GM23338 (cell line): ENCODE measurements around the gene RALGPS1. TPM values are rescaled to one million over a fixed set of nuclear protein-coding genes. Genes with fewer than 3 reads are reported as not detected.

Experiments used
- ATAC-seq: fragments of 200-7000 bp; cut with Tn5 transposase; 3 replicates; pipeline ENCODE4 v1.9.1; 2020
- DNase-seq: peaks from one replicate; pipeline ENCODE4 v3.0.0-alpha.2; 2015; ENCODE audit warnings: low spot score
- H2AFZ ChIP-seq: fragments of 200-600 bp; sonication (generic); 2 replicates; pipeline ENCODE4 v1.8.0; 2016; ENCODE audit warnings: antibody characterized with exemption, mild to moderate bottlenecking, moderate library complexity
- H3F3A ChIP-seq: fragments of 200-600 bp; sonication (generic); replicated peaks from 2 replicates; pipeline ENCODE4 v1.8.0; 2017; ENCODE audit warnings: antibody characterized with exemption, mixed run types, low read depth
- H3K27ac ChIP-seq: fragments of 200-600 bp; sonication (generic); 2 replicates; pipeline ENCODE4 v1.6.1; 2016; ENCODE audit warnings: low read depth
- H3K27me3 ChIP-seq: fragments of 200-600 bp; sonication (generic); 2 replicates; pipeline ENCODE4 v1.8.0; 2016; ENCODE audit warnings: mild to moderate bottlenecking, mixed run types, moderate library complexity; ENCODE audit not compliant: insufficient read depth
- H3K36me3 ChIP-seq: fragments of 200-600 bp; sonication (generic); 2 replicates; pipeline ENCODE4 v1.8.0; 2016; ENCODE audit warnings: mild to moderate bottlenecking; ENCODE audit not compliant: insufficient read depth
- H3K4me1 ChIP-seq: fragments of 200-600 bp; sonication (generic); 2 replicates; pipeline ENCODE4 v1.8.0; 2016; ENCODE audit warnings: mild to moderate bottlenecking, moderate library complexity; ENCODE audit not compliant: insufficient read depth
- H3K4me2 ChIP-seq: fragments of 200-600 bp; sonication (generic); 2 replicates; pipeline ENCODE4 v1.7.1; 2017; ENCODE audit warnings: mixed run types
- H3K4me3 ChIP-seq: fragments of 200-600 bp; sonication (generic); 2 replicates; pipeline ENCODE4 v1.6.1; 2016; ENCODE audit warnings: mixed run types
- H3K79me2 ChIP-seq: fragments of 200-600 bp; sonication (generic); replicated peaks from 2 replicates; pipeline ENCODE4 v1.8.0; 2017; ENCODE audit warnings: mild to moderate bottlenecking; ENCODE audit not compliant: insufficient read depth
- H3K9me2 ChIP-seq: fragments of 200-600 bp; sonication (generic); 2 replicates; pipeline ENCODE4 v1.8.0; 2017; ENCODE audit not compliant: insufficient read depth
- H4K20me1 ChIP-seq: fragments of 200-600 bp; sonication (generic); replicated peaks from 2 replicates; pipeline ENCODE4 v1.8.0; 2017; ENCODE audit warnings: mild to moderate bottlenecking; ENCODE audit not compliant: insufficient read depth
- H3K27ac Mint-ChIP-seq: 2 replicates; pipeline ENCODE4 v1.8.0; 2020; ENCODE audit warnings: inconsistent platforms, mild to moderate bottlenecking, moderate library complexity, mixed read lengths
- H3K27me3 Mint-ChIP-seq: 3 replicates; pipeline ENCODE4 v1.8.0; 2022; ENCODE audit warnings: low read depth, mild to moderate bottlenecking, moderate library complexity, mixed read lengths, inconsistent platforms; ENCODE audit not compliant: insufficient read depth, poor library complexity
- H3K36me3 Mint-ChIP-seq: 3 replicates; pipeline ENCODE4 v1.8.0; 2021; ENCODE audit warnings: low read depth, mild to moderate bottlenecking, inconsistent platforms, moderate library complexity, mixed read lengths
- H3K4me1 Mint-ChIP-seq: 3 replicates; pipeline ENCODE4 v1.8.0; 2020; ENCODE audit warnings: mild to moderate bottlenecking, inconsistent platforms, mixed read lengths
- H3K4me3 Mint-ChIP-seq: 3 replicates; pipeline ENCODE4 v1.8.0; 2021; ENCODE audit warnings: moderate library complexity, mild to moderate bottlenecking, inconsistent platforms, mixed read lengths
- H3K9me3 Mint-ChIP-seq: 3 replicates; pipeline ENCODE4 v1.8.0; 2020; ENCODE audit warnings: moderate library complexity, mild to moderate bottlenecking, inconsistent platforms, mixed read lengths
- EZH2 ChIP-seq: fragments of 200-600 bp; sonication (generic); IDR thresholded peaks from one replicate; pipeline ENCODE4 v1.8.0; 2017; ENCODE audit warnings: antibody characterized with exemption, mild to moderate bottlenecking, low read depth; ENCODE audit not compliant: unreplicated experiment
- JUNB ChIP-seq: IDR thresholded peaks from one replicate; pipeline ENCODE4 v1.6.1; 2016; ENCODE audit warnings: antibody characterized with exemption; ENCODE audit not compliant: unreplicated experiment
- POLR2AphosphoS5 ChIP-seq: IDR thresholded peaks from 2 replicates; pipeline ENCODE4 v1.6.1; 2016; ENCODE audit warnings: antibody characterized with exemption, low read depth
- polyA plus RNA-seq: library from polyadenylated mRNA; unstranded; fragments of >200 nt; fragmentation: Nextera tagmentation; extraction: Ambion mirVana; gene quantifications from 2 replicates; pipeline ENCODE4 v1.2.1, GENCODE V29; 2016
- total RNA-seq: library from RNA; depleted of rRNA; stranded (reverse); fragments of >200 nt; shearing (Covaris generic); gene quantifications from 2 replicates; pipeline ENCODE4 v1.2.3, GENCODE V29; 2014
- TF ChIP-seq, protein P1 (sequence below): IDR thresholded peaks from 2 replicates; pipeline ENCODE4 v1.6.1; 2016; ENCODE audit warnings: antibody characterized with exemption
- TF ChIP-seq, protein P2 (sequence below): IDR thresholded peaks from one replicate; pipeline ENCODE4 v1.6.1; 2018; ENCODE audit warnings: antibody characterized with exemption; ENCODE audit not compliant: unreplicated experiment
- TF ChIP-seq, protein P3 (sequence below): fragments of 250-450 bp; sonication (Bioruptor Pico); IDR thresholded peaks from 2 replicates; pipeline ENCODE4 v1.5.0; 2020; ENCODE audit warnings: mild to moderate bottlenecking, moderate library complexity

RALGPS1 gene
- total and polyA plus RNA-seq, 2 experiments from 2014 or later = 18.2 to 57.1 TPM

DNA sequence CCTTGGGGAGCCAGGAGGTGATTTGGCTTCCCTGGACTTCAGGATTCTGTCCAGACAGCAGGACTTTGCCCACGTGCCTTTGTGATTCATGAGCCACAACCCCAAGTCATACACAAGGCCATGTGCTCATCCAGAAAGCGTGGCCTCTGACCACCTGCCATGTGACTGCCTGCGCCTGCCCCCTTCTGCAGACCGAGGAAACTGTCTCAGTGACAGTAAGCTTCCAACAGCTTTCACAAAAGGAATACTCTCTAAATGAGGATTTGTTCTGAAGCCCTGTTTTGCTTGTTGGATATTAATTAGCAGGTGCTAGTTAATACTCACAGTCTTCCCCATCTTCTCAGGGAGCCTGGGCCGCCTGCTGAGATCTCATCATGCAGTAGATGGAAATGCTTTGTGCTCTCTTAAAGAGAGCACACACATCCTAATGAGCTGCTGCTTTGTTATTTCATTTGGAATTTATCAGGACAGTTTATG, 244.8 kb downstream of the RALGPS1 start (continued):
- TF ChIP-seq, protein P1, sequence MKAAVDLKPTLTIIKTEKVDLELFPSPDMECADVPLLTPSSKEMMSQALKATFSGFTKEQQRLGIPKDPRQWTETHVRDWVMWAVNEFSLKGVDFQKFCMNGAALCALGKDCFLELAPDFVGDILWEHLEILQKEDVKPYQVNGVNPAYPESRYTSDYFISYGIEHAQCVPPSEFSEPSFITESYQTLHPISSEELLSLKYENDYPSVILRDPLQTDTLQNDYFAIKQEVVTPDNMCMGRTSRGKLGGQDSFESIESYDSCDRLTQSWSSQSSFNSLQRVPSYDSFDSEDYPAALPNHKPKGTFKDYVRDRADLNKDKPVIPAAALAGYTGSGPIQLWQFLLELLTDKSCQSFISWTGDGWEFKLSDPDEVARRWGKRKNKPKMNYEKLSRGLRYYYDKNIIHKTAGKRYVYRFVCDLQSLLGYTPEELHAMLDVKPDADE = no peak
- no peak for TF ChIP-seq JUNB

DNA sequence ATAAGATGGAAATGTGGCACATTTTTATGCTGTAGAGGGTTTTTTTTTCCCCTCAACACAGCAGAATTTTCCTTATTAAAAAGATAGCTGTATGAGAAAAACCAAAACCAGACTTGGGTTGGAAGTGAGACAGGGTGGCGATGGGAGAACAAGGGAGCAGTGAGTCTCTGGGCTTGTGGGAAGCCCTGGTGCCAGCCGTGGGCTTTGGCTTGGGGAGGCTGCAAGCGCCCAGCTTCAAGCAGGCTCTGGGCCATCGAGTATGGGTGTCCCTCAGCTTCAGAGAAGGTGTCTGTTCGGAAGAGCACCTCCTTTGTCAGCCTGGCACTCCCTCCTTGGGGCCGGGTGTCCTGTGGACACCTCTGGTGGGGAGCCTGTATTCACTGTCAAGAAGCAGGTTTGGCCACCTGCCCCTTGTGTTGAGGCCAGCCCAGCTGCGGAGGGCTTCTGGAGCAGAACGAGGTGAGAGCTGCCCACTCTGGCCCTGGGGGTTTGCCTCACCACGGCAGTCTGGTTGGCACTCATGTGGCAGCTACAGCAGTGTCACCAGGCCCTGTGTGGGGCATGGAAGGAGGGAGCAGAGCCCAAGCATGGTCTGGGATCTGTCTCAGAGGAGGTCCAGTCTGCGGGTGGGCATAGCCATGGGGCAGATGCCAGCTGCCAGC, 245.5 kb downstream of the RALGPS1 start:
- Mint-ChIP-seq H3K27ac (no peak overlapping the region), H3K9me3 (no peaks in the 10 kb centered on the region)

DNA sequence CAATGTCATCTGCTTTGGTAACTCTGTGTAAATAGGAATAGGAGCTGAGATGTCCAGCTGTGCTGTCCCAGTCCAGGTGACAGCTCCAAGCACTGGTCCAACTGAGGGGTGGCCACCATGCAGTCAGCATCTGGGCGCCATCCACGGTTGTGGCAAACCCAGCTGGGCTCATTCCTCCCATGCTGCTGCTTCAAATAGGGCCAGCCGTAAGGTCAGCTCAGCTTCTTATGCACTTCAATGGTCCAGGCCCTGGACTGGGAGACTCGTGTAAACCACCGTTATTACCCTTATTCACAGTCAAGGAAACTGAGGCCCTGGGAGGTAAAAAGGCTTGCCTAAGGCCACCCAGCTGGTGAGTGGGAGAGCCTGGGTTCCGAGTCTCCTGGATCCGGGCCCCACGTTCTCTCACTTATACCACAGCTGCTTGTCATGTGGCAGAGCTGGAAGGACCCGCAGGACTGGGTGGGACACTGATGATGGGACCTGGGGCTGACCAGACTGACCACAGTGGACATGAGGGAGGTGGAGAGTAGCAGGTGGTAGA, 246.6 kb downstream of the RALGPS1 start:
- Histone ChIP-seq H2AFZ (no peak overlapping the region), H3K4me3 (no peak overlapping the region), H3K9me2 (no peaks in the 10 kb centered on the region), H3F3A (no peaks in the 10 kb centered on the region), H3K79me2 (no peaks in the 10 kb centered on the region), H4K20me1 (no peaks in the 10 kb centered on the region), H3K36me3 (no peaks in the 10 kb centered on the region), H3K4me1 (peaks cover 19% of the 10 kb centered on the region), H3K27ac (no peak overlapping the region), H3K4me2 (no peak overlapping the region), H3K27me3 (no peaks in the 10 kb centered on the region)
- DNase-seq (no peak), ATAC-seq (no peak)
- Mint-ChIP-seq H3K9me3 (no peaks in the 10 kb centered on the region), H3K4me3 (no peak overlapping the region), H3K27ac (no peak overlapping the region), H3K27me3 (peaks cover 6% of the 10 kb centered on the region), H3K36me3 (no peaks in the 10 kb centered on the region), H3K4me1 (peaks cover 37% of the 10 kb centered on the region)
- TF ChIP-seq, protein P2, sequence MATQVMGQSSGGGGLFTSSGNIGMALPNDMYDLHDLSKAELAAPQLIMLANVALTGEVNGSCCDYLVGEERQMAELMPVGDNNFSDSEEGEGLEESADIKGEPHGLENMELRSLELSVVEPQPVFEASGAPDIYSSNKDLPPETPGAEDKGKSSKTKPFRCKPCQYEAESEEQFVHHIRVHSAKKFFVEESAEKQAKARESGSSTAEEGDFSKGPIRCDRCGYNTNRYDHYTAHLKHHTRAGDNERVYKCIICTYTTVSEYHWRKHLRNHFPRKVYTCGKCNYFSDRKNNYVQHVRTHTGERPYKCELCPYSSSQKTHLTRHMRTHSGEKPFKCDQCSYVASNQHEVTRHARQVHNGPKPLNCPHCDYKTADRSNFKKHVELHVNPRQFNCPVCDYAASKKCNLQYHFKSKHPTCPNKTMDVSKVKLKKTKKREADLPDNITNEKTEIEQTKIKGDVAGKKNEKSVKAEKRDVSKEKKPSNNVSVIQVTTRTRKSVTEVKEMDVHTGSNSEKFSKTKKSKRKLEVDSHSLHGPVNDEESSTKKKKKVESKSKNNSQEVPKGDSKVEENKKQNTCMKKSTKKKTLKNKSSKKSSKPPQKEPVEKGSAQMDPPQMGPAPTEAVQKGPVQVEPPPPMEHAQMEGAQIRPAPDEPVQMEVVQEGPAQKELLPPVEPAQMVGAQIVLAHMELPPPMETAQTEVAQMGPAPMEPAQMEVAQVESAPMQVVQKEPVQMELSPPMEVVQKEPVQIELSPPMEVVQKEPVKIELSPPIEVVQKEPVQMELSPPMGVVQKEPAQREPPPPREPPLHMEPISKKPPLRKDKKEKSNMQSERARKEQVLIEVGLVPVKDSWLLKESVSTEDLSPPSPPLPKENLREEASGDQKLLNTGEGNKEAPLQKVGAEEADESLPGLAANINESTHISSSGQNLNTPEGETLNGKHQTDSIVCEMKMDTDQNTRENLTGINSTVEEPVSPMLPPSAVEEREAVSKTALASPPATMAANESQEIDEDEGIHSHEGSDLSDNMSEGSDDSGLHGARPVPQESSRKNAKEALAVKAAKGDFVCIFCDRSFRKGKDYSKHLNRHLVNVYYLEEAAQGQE = no peak
- TF ChIP-seq, protein P1 = no peak
- TF ChIP-seq, protein P3, sequence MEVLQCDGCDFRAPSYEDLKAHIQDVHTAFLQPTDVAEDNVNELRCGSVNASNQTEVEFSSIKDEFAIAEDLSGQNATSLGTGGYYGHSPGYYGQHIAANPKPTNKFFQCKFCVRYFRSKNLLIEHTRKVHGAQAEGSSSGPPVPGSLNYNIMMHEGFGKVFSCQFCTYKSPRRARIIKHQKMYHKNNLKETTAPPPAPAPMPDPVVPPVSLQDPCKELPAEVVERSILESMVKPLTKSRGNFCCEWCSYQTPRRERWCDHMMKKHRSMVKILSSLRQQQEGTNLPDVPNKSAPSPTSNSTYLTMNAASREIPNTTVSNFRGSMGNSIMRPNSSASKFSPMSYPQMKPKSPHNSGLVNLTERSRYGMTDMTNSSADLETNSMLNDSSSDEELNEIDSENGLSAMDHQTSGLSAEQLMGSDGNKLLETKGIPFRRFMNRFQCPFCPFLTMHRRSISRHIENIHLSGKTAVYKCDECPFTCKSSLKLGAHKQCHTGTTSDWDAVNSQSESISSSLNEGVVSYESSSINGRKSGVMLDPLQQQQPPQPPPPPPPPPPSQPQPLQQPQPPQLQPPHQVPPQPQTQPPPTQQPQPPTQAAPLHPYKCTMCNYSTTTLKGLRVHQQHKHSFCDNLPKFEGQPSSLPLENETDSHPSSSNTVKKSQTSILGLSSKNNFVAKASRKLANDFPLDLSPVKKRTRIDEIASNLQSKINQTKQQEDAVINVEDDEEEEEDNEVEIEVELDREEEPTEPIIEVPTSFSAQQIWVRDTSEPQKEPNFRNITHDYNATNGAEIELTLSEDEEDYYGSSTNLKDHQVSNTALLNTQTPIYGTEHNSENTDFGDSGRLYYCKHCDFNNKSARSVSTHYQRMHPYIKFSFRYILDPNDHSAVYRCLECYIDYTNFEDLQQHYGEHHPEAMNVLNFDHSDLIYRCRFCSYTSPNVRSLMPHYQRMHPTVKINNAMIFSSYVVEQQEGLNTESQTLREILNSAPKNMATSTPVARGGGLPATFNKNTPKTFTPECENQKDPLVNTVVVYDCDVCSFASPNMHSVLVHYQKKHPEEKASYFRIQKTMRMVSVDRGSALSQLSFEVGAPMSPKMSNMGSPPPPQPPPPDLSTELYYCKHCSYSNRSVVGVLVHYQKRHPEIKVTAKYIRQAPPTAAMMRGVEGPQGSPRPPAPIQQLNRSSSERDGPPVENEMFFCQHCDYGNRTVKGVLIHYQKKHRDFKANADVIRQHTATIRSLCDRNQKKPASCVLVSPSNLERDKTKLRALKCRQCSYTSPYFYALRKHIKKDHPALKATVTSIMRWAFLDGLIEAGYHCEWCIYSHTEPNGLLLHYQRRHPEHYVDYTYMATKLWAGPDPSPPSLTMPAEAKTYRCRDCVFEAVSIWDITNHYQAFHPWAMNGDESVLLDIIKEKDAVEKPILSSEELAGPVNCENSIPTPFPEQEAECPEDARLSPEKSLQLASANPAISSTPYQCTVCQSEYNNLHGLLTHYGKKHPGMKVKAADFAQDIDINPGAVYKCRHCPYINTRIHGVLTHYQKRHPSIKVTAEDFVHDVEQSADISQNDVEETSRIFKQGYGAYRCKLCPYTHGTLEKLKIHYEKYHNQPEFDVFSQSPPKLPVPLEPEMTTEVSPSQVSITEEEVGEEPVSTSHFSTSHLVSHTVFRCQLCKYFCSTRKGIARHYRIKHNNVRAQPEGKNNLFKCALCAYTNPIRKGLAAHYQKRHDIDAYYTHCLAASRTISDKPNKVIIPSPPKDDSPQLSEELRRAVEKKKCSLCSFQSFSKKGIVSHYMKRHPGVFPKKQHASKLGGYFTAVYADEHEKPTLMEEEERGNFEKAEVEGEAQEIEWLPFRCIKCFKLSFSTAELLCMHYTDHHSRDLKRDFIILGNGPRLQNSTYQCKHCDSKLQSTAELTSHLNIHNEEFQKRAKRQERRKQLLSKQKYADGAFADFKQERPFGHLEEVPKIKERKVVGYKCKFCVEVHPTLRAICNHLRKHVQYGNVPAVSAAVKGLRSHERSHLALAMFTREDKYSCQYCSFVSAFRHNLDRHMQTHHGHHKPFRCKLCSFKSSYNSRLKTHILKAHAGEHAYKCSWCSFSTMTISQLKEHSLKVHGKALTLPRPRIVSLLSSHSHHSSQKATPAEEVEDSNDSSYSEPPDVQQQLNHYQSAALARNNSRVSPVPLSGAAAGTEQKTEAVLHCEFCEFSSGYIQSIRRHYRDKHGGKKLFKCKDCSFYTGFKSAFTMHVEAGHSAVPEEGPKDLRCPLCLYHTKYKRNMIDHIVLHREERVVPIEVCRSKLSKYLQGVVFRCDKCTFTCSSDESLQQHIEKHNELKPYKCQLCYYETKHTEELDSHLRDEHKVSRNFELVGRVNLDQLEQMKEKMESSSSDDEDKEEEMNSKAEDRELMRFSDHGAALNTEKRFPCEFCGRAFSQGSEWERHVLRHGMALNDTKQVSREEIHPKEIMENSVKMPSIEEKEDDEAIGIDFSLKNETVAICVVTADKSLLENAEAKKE = no peak
- TF ChIP-seq POLR2AphosphoS5 = no peak

More for the DNA sequence above, 245.5 kb downstream of the RALGPS1 start:
- Histone ChIP-seq H3K27me3 (no peaks in the 10 kb centered on the region), H3F3A (no peaks in the 10 kb centered on the region), H3K79me2 (no peaks in the 10 kb centered on the region), H3K4me2 (no peak overlapping the region), H3K27ac (no peak overlapping the region), H3K4me1 (peaks cover 19% of the 10 kb centered on the region), H3K36me3 (no peaks in the 10 kb centered on the region), H2AFZ (no peak overlapping the region), H3K4me3 (no peak overlapping the region), H3K9me2 (no peaks in the 10 kb centered on the region), H4K20me1 (no peaks in the 10 kb centered on the region)
- no peaks in the 10 kb centered on the region for H3K36me3 Mint-ChIP-seq
- peaks cover 30% of the 10 kb centered on the region for H3K4me1 Mint-ChIP-seq
- no peak for TF ChIP-seq EZH2
- DNase-seq (no peak), ATAC-seq (peak; percentile 39)
- peaks cover 6% of the 10 kb centered on the region for H3K27me3 Mint-ChIP-seq
- no peak overlapping the region; the same call in 2 of the 3 replicates for H3K4me3 Mint-ChIP-seq
